ENCODE results near the gene UGT1A7. TPM values are rescaled to one million over a fixed set of nuclear protein-coding genes. Genes with fewer than 3 reads are reported as not detected.

The UGT1A7 gene
- total RNA-seq, 1 donor from 2014 or later = 0.12 TPM

DNA sequence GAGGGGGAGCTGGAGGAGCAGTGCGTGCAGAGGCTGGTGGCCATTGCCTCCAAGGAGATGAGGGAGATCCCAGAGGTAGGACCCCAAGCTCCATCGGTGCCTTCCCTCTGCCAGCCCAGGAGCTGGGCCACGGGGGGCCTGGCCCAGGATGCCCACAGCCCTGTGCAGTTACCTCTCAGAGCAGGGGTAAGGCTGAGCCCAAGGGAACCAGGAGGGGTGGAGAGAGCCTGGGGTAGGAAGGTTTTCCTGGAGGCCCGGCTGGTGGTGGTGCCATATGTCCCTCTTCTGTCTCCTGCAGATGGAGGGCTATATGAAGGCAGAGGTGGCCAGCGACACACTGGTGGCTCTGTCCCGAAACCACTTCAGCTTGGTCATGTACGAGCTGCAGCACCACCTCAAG, 107.9 kb downstream of the UGT1A7 start:
- TF ChIP-seq, protein P1, sequence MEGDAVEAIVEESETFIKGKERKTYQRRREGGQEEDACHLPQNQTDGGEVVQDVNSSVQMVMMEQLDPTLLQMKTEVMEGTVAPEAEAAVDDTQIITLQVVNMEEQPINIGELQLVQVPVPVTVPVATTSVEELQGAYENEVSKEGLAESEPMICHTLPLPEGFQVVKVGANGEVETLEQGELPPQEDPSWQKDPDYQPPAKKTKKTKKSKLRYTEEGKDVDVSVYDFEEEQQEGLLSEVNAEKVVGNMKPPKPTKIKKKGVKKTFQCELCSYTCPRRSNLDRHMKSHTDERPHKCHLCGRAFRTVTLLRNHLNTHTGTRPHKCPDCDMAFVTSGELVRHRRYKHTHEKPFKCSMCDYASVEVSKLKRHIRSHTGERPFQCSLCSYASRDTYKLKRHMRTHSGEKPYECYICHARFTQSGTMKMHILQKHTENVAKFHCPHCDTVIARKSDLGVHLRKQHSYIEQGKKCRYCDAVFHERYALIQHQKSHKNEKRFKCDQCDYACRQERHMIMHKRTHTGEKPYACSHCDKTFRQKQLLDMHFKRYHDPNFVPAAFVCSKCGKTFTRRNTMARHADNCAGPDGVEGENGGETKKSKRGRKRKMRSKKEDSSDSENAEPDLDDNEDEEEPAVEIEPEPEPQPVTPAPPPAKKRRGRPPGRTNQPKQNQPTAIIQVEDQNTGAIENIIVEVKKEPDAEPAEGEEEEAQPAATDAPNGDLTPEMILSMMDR (IDR thresholded peaks at IDR 0.05) = no peak
- Mint-ChIP-seq H3K27ac (ENCODE audit: unreplicated experiment) (no peak overlapping the region), H3K27me3 (ENCODE audit: low read depth) (peaks cover 6% of the 10 kb centered on the region), H3K4me3 (ENCODE audit: unreplicated experiment) (no peak overlapping the region), H3K9me3 (ENCODE audit: low read depth) (peaks cover 5% of the 10 kb centered on the region), H3K36me3 (ENCODE audit: low read depth) (no peaks in the 10 kb centered on the region), H3K4me1 (ENCODE audit: low read depth) (no peaks in the 10 kb centered on the region)
- no peak for DNase-seq (ENCODE audit: low spot score)

DNA sequence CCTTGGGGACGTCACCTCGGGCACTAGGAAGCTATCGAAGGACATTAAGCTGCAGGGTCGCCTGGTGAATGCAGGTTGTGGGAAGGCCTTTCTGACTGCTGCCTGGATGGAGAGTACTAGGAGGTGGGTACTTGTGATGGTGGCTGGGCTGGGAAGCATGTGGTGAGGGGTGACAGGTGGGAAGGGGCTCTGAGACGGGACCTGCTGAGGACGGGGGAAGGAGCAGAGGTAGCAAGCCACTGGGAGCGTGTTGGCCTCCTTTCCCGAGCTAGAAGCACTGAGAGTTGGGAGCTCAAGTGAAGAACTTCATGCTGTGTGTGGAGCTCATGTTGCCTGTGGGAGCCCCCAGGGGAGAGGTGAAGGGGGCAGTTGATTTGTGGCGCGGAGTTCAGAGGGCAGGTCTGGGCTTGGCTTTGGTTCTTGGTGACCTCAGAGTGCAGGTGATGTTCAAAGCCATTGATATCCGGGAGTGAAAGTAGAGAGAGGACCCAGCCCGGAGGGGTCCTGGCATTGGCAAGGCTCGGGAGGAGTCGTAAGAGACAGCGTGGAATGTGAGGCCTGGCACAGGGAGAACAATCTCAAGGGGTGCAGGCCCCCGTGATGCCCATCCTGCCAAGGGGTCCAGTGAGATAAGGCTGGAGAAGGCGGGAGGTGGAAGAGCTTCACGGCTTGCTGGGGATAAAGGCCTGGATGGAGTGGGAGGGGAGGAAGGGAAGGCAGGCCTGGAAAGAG, 109.6 kb downstream of the UGT1A7 start:
- Mint-ChIP-seq H3K27me3 (ENCODE audit: low read depth) (peaks cover 6% of the 10 kb centered on the region), H3K4me1 (ENCODE audit: low read depth) (no peaks in the 10 kb centered on the region), H3K36me3 (ENCODE audit: low read depth) (no peaks in the 10 kb centered on the region), H3K9me3 (ENCODE audit: low read depth) (peaks cover under 1% of the 10 kb centered on the region), H3K27ac (ENCODE audit: unreplicated experiment) (no peak overlapping the region), H3K4me3 (ENCODE audit: unreplicated experiment) (no peak overlapping the region)
- TF ChIP-seq, protein P1 (IDR thresholded peaks at IDR 0.05) = no peak
- no peak for DNase-seq (ENCODE audit: low spot score)

DNA sequence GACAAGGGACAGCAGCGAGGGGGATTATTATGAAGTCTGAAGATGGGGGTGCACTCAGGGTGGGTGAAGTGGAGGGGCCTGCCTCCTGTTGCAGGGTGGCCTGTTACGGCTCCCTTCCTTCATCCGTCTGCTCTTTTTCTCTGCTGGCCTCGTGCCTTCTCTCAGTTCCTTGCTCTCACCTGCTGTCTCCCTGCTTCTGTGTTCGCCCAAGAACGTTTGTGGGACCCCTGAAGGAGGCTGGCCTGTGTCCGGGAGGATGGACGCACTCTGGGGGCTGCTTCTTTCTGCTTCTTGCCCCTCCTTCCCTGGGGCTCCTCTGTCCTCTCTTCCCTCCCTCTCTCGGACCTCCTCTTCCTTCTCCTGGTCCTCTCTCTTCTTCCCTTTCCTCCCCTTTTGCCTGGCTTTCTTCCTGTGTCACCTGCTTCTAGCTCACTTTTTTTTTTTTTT, 110.2 kb downstream of the UGT1A7 start:
- no peak overlapping the region for H3K4me3 Mint-ChIP-seq (ENCODE audit: unreplicated experiment)
- no peaks in the 10 kb centered on the region for H3K4me1 Mint-ChIP-seq (ENCODE audit: low read depth)
- H3K36me3 Mint-ChIP-seq (ENCODE audit: low read depth) = no peaks in the 10 kb centered on the region

DNA sequence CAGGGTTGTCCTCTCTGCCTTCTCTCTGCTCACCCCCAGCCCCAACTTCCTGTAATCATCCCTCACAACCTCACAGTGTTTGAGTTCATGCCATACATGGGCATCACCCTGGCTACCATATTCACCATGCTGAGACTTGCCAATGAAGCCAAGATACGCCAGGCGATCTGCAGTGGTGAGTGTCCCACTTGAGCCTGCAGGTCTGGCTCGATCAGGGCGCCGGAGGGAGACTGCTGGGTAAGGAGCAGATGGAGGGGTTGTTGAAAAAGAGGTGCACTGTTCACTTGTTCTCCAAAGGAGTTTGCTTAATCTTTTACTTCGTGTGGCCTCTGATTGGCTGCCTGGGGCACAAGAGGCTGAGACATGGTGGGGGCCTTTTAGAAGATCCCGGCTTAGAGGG, 111.0 kb downstream of the UGT1A7 start:
- no peak overlapping the region for H3K4me3 Mint-ChIP-seq (ENCODE audit: unreplicated experiment)
- H3K27me3 Mint-ChIP-seq (ENCODE audit: low read depth) = peaks cover 8% of the 10 kb centered on the region
- TF ChIP-seq, protein P1 (IDR thresholded peaks at IDR 0.05) = no peak
- H3K27ac Mint-ChIP-seq (ENCODE audit: unreplicated experiment) = no peak overlapping the region
- no peaks in the 10 kb centered on the region for H3K9me3 Mint-ChIP-seq (ENCODE audit: low read depth)
- no peaks in the 10 kb centered on the region for H3K4me1 Mint-ChIP-seq (ENCODE audit: low read depth)
- H3K36me3 Mint-ChIP-seq (ENCODE audit: low read depth) = no peaks in the 10 kb centered on the region
- no peak for DNase-seq (ENCODE audit: low spot score)

More for the DNA sequence above, 110.2 kb downstream of the UGT1A7 start:
- Mint-ChIP-seq H3K27ac (ENCODE audit: unreplicated experiment) (no peak overlapping the region), H3K9me3 (ENCODE audit: low read depth) (no peaks in the 10 kb centered on the region), H3K27me3 (ENCODE audit: low read depth) (peaks cover 6% of the 10 kb centered on the region)
- DNase-seq (ENCODE audit: low spot score) = no peak
- TF ChIP-seq, protein P1 (IDR thresholded peaks at IDR 0.05) = no peak

- DNase-seq (ENCODE audit: low spot score) = no peak
- Mint-ChIP-seq H3K36me3 (ENCODE audit: low read depth) (no peaks in the 10 kb centered on the region), H3K4me3 (ENCODE audit: unreplicated experiment) (no peak overlapping the region), H3K27me3 (ENCODE audit: low read depth) (peaks cover 8% of the 10 kb centered on the region), H3K4me1 (ENCODE audit: low read depth) (no peaks in the 10 kb centered on the region), H3K27ac (ENCODE audit: unreplicated experiment) (no peak overlapping the region), H3K9me3 (ENCODE audit: low read depth) (no peaks in the 10 kb centered on the region)
- TF ChIP-seq, protein P1 (IDR thresholded peaks at IDR 0.05) = no peak
Observed at GRCh38 chr2:233793465-233794127, 111.9 kb downstream of the UGT1A7 start.
